HG02763 (cell line): ENCODE data around the gene CFAP97.
"Not testable (repeated sequence)": the region's sequence is repeated elsewhere in the genome, so short reads cannot be mapped to it uniquely, and the experiment has no call there.

Experiments used
- ATAC-seq: cut with Tn5 transposase; IDR thresholded peaks from one replicate; pipeline ENCODE4 v1.9.1; 2021; ENCODE audit warnings: mild to moderate bottlenecking, moderate library complexity; ENCODE audit not compliant: unreplicated experiment

The CFAP97 gene

DNA sequence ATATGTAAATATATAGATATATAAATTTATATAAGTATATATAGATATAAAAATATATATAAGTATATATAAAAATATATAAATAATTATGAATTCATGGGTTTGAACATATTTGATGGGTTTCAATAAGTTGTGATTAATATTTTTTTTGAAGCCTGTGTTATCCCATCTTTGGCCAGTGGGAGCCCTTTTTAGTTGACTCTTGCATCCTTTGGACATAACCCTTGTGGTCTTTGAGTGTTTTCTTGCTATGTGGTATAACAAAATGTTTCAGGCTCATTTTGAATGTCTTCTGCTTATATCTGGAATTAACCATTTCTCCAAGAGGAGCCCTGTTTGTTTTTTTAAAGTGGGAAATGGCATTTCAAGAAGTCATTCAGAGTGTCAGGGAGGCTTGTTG lies 20.8 kb upstream of the CFAP97 start:
- no peak for ATAC-seq

GRCh38 chr4:185222598-185222997 lies 18.8 kb upstream of the CFAP97 start:
- ATAC-seq = no peak

GRCh38 chr4:185221912-185222311 lies 18.1 kb upstream of the CFAP97 start:
- no peak for ATAC-seq

- ATAC-seq = no peak
These were observed 17.7 kb upstream of the CFAP97 start for GRCh38 chr4:185221491-185221890.

DNA sequence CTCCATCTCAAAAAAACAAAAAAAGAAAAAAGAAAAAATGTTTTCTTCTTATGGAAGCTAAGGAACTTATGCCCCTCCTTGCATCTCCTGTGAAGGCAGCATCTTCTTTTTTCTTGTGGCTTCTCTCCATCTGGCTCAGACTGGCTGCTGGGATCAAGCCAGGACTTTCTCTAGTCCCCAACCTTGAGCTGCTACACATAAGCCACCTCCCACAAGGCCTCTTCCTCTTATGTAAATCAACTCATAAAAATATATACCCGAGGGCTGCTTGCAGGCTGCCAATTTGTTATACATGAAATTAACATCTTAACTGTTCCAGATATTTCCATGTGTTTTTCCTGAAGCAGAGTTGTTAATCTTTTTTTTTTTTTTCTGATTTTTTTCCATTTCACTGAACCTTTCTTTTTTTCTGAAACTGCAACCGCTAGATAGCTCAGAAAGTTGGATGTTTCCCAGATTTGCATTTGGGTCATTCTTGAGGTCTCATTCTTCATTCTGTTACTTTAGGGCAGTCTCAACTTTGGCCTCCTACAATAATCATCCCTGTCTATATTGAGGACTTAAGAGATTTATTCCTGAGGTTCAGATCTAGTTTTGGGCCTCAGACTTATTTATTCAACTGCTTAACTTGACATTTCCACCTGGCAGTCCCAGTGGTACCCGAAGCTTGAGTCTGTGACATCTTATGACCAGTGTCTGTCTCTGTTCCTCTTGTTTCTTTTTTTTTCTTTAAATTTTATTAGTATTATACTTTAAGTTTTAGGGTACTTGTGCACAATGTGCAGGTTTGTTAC lies 15.9 kb upstream of the CFAP97 start:
- peak; percentile 74 for ATAC-seq

DNA sequence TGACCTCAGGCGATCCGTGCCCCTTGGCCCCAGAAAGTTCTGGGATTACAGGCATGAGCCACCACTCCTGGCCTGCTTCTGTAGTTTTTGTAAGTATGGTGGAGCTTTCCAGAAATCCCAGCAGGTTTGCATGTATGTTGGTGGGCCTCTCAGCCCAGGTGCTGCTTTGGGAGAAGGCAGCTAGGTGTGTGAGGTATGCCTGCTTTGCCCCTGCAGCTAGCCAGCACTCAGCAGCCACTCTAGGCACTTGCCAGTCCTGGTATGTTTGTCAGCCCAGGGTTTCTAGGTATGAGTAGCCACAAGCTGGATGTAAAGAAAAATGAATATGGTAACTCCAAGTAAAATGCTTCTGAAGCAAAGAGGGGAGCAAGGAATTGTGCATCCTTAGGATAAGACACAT lies 14.5 kb upstream of the CFAP97 start:
- no peak for ATAC-seq

DNA sequence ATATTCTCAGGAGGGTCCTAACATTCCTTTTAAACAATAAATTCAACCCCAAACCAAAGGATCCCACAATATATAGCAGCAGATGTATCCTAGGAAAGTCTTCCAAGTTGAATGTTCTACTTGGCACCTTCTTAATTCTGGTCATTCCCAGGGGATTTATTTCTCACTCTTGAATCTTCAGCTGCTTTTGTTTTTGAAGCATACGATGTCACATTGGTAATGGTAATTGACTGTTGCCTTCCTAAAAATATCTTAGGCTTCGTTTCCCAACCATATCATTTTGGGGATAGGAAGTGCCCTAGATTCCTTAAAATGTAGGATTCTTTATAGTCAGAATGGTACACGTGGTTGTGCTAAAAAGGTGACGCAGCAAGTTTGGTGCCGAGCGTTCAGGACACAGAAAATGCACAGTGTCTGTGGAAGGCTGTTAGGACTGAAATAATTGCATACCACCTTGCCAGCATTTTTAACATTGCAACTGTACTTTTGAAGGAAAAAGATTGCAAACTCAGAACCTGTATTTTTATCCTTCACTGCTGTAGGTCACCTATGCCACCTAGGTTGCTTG lies 13.7 kb upstream of the CFAP97 start:
- ATAC-seq = no peak

- ATAC-seq = no peak
These were observed 11.5 kb upstream of the CFAP97 start for GRCh38 chr4:185215261-185215660.

- peak; percentile 43 for ATAC-seq
These were observed 10.1 kb upstream of the CFAP97 start for GRCh38 chr4:185213877-185214276.

GRCh38 chr4:185212581-185212980 lies 8.8 kb upstream of the CFAP97 start:
- ATAC-seq = no peak

GRCh38 chr4:185211641-185212040 lies 7.8 kb upstream of the CFAP97 start:
- ATAC-seq = no peak

- ATAC-seq = no peak
These were observed 7.2 kb upstream of the CFAP97 start for GRCh38 chr4:185211035-185211434.

- peak; percentile 6 for ATAC-seq
These were observed 6.5 kb upstream of the CFAP97 start for GRCh38 chr4:185210102-185210981.

- ATAC-seq = peak; percentile 8
These were observed 6.0 kb upstream of the CFAP97 start for GRCh38 chr4:185209852-185210101.

DNA sequence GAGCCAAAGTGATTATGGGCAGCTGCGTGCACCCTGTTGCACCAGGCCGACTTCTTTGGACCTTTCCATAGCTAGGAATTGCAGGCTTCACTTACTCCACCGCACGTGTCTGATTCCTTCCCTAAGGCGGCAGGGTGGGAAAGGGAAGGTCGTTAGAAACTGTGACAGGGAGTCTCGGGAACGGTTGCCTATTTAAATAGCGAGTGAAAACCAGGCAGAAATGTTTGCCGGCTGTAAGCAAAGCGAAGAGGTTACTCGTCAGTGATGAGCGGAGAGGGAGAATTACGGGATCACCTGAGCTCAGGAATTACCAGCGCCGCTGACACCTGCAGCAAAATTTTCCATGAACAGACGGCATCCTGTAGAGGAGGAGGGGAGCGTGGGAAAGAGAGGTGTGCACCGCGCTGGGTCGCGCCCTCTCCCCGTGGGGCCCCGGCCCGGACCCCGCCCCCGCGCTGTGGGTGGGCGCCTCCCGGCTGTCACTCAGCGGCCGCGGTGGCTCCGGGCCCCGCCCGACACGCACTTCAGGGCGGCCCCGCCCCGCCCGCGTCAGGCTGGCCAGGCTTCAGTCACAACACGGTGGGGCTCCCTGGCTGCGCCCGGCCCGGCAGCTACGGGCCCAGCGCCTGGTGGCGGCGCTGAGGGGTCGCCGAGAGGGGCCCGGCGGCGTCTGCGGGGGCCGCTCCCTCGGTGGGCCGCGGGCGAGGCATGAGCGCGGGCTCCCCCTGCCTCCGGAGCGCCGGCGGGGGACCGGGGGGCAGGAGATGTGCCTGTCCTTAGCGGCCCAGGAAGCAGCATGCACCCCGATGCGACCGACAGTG lies 5.4 kb upstream of the CFAP97 start, which contains the start of gene SNX25:
SNX25 (plus strand) TSS at position 568 of the 821 bp plus-strand sequence; CDS start at position 797, 229 bp downstream.
- peak; percentile 74 for ATAC-seq

DNA sequence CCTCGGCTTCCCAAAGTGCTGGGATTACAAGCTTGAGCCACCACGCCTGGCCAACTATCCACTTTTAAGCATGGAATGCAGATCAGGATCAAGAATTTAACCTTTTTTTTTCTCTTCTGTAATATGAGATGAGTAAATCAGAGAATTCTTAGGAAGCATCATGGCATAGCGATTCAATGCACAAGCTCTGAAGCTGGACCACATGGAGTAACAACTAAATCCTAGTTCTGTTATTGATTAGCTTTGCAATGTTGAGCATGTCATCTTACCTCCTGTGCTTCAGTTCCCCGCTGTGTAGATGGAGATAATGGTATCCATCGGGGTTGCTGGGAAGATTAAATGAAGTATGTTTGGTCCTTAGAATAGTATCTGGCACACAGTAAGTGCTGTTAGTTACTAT lies 3.7 kb upstream of the CFAP97 start:
- no peak for ATAC-seq

GRCh38 chr4:185205697-185206342 lies 2.0 kb upstream of the CFAP97 start:
- ATAC-seq = no peak

DNA sequence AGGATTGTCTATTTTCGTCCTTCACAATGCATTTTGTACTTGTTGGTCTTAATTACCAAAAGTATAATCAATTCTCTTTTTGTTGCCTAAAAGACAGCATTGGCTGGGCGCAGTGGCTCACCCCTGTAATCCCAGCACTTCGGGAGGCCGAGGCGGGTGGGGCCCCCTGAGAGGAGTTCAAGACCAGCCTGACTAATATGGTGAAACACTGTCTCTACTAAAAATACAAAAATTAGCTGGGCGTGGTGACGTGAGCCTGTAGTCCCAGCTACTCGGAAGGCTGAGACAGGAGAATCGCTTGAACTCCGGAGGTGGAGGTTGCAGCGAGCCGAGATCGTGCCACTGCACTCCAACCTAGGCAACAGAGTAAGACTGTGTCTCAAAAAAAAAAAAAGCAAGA lies 1.3 kb upstream of the CFAP97 start:
- not testable (repeated sequence) for ATAC-seq

GRCh38 chr4:185204238-185204910 lies 574 bp upstream of the CFAP97 start:
- no peak for ATAC-seq

DNA sequence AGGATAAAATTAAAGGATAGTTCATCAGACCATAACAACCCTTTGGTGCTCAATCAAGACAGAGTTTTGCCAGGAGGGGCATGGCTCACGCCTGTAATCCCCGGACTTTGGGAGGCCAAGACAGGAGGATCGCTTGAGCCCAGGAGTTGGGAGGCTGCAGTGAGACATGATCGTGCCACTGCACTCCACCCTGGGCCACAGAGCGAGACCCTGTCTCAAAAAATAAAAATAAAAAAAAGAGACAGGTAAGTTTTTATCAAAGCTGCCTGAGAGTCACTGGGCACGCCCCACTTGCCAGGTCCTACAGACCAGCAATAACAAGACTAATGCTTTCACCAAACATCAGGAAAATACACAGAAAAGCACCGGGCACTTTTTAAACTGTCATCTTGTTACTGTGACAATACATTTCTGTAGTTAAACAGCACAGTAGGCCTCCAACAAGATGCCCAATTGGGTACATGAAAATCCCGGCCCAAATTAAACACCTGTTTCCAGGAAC lies 765 bp downstream of the CFAP97 start:
- ATAC-seq = peak; percentile 4
